Activated CD8-positive, alpha-beta memory T cell treated with anti-CD3 and anti-CD28 coated beads for 4 hours (primary cell): ENCODE data around the gene CUX1.

Experiments
- DNase-seq, 2 donors: peaks; one replicate each; pipeline ENCODE4 v3.0.0-alpha.2; 2020; ENCODE audit warnings: low read depth in 2 of 2

Gene CUX1

DNA sequence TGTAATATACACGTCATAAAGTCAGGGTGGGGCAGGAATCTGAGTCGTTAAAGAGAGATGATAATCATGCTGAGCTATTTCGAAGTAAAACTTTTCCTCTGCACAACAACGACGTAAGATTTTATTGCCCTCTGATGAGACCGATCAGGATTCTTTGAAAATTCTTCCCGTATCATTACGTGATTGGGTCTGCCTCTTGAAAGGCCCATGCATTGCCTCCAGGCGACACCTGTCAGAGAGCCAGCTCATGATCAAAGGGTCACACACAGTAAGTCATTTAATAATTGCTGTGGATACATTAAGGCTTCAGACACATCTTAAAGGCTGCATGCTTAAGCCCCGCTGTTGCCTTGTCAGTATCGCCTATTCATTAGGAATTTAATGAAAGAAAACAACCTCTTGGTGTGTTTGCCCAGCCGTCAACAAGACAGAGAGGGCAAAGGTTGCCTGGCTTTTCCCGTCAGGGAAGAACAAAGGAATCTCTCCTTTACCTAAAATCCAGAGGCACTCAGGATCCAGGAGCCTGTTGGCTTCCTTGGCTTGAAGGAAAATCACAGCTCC is 280.3 kb downstream of the CUX1 start:
- no peak for DNase-seq

- DNase-seq: no peak
These were observed 281.6 kb downstream of the CUX1 start for GRCh38 chr7:102098986-102099385.

- no peak for DNase-seq
These were observed 282.0 kb downstream of the CUX1 start for GRCh38 chr7:102099474-102099873.

DNA sequence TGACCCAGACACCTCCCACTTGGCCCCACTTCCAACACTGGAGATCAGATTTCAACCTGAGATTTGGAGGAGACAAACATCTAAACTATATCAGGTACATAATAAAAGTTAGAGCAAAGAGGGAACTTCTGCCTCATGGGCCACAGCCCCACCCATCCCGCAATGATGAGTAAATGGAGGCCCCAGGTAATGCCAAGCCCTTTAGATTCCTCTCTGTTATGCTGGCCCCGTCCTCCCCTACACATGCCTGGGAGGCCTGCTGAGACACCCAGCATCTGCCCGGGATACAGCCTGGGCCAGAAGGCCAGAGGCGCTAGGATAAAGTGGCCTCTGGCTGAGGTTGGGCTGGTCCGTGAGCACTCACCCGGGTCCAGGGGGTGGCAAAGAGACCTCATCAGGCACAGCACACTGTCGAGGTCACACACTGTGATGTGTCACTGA is 283.7 kb downstream of the CUX1 start:
- DNase-seq: no peak

DNA sequence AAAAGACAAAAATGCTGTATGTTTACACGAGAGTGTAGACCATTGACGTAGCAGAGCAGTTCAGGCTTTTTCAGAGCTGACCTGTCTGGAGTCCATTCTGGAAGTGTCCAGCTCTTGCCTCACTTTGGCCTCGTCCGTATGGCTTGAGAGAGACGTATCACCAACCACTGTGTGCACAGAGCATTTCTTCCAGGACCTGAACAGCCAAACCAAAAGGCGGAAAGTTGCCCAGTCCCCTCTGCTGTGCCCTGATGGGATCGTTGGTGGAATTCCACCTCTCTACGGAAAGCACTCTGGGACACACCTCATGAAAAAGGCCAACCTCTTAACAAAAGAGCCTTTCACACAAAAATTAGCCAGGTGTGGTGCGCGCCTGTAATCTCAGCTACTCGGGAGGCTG is 284.5 kb downstream of the CUX1 start:
- no peak for DNase-seq

DNA sequence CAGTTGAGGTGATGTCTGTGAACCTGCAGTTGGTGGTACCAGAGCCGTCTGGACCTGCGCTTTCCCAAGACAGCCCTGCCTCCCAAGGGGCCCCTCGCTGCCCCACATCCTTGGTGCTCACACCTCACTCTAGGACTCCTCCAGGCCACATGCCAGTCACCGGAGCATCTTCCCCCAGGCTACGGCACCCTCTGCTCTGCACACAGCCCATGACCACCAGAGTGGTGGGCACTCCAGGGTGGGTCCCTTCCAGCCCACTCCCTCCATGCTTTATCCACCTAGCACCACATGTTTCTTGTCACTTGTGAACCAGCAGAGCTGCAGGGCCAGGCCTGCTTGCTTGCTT is 285.6 kb downstream of the CUX1 start:
- DNase-seq: no peak

- DNase-seq: no peak
These were observed 286.8 kb downstream of the CUX1 start for GRCh38 chr7:102104245-102104644.

GRCh38 chr7:102106625-102107024 is 289.2 kb downstream of the CUX1 start:
- DNase-seq: no peak

DNA sequence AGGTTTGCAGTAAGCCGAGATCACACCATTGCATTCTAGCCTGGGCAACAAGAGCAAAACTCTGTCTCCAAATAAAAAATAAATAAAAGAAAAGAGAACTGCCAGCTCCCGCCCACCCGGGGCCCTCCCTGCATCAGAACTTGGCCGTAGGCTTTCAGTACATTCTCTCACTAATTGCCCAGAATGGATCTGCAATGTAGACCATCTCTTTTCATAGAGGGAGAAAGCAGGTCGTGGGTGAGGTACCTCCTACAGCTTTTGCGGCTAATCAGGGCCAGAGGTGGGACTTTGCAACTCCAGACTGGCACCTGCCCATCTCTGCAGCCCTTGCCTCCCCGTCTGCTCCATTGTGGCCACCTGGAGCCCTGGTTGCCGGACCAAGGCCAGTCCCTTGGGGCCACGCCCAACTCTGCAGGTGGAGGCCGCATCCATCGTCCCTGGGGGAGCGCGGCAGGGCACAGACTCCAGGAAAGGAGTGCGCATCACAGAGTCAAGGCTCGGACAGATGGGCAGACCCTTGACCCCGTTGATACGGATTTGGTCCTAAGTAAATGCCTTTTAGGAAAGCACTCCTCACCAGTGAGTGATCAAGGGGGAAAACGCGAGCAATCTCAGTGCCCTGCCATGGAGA is 290.2 kb downstream of the CUX1 start:
- DNase-seq: no peak

GRCh38 chr7:102111061-102112041 is 293.9 kb downstream of the CUX1 start:
- no peak for DNase-seq

GRCh38 chr7:102115181-102115580 is 297.8 kb downstream of the CUX1 start:
- DNase-seq: no peak

GRCh38 chr7:102115931-102116330 is 298.5 kb downstream of the CUX1 start:
- DNase-seq: no peak

- no peak for DNase-seq
These were observed 300.3 kb downstream of the CUX1 start for GRCh38 chr7:102117743-102118142.

DNA sequence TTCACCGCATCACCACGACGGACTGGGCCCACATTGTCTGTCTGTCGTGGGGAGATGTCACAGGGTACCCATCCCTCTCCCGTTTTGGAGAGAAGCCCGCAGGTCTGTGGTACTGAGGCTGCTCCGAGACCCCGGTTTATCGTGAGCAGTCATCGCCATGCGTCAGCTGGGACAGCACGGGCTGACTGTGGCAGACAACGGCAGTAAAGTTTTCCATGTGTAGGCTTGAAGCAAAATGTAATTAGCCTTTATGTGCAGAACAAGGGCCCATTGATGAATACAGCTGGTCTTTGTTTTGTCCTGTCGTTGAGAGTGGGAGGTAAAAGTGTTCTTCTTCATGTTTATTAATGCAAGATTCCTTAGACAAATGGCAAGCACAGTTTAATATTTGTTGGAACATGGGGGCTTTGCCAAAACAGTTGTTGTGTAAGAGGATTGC is 301.8 kb downstream of the CUX1 start:
- no peak for DNase-seq

DNA sequence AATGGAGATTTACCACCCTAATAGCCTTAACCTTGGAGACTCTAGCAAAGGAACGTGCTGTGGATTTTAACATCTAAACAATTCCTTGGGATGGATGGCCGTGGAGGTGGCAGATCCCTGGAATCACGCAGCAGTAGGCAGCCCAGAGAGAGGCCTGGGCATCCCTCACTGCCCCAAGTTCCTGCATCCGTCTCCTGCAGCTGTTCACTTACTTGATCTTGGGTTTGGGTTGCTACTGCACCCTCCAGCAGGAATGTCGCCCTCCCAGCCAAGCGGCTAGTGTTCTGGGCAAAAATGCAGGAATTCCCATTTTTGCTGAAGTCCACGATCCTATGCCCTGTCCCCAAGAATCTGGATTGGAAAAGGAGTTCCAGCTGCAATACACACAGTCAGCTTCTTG is 302.5 kb downstream of the CUX1 start:
- no peak for DNase-seq

DNA sequence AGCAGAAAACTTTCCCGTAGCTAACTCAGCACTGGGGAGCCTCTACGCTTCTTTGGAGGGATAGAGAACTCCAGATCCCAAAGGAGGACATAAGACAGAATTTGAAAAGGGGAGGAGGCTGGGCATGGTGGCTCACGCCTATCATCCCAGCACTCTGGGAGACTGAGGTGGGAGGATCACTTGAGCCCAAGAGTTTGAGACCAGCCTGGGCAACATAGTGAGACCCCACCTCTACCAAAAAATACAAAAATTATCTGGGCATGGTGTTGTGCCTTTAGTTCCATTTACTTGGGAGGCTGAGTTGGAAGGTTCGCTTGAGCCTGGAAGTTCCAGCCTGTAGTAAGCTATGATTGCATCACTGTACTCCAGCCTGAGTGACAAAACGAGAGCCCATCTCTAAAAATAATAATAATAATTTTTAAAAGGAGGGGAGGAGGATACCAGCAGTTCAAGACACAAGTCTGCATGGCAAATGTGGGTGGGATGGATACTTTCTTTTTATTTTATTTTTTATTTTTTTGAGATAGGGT is 303.3 kb downstream of the CUX1 start:
- no peak for DNase-seq

DNA sequence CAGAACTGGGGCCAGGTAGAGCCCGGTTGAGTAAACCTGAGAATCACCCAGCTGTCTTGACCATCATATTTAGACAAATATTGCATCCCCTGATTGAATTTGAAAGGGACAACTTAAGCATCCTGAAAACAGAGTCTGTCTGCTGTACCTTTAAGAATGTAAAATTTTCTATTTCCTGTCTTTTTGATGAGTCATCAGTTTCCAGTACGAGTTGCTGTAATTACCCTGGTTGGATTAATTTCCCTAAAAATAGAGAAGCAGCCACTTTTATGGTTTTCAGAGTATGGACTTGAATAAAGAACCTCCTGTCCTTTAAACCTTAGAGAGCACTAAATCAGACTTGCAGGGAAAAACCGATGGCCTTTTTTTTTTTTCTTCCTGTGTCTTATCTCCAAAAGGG is 304.6 kb downstream of the CUX1 start:
- no peak for DNase-seq

DNA sequence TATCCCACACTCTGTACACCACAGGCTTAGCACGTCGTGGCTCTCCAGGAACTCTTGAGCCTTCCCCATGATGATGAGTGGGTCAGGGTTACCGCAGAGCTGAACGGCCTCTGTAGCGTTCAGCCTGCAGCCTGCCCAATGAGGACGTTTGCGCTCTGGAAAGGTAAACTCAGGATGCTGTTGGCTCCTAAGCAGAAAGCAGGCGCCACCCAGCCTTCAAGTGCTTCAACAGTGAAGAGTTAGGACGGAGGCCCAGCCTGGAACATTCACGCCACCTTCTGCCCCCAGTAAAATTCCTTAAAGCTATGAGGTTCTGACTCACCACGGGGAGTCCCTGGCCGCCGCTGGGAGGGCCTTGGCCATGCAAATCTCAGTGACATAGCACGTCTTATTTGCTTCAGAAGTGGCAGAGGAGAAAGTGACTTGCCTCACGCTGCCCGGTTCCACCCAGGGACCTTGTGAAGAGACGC is 307.7 kb downstream of the CUX1 start:
- no peak for DNase-seq

DNA sequence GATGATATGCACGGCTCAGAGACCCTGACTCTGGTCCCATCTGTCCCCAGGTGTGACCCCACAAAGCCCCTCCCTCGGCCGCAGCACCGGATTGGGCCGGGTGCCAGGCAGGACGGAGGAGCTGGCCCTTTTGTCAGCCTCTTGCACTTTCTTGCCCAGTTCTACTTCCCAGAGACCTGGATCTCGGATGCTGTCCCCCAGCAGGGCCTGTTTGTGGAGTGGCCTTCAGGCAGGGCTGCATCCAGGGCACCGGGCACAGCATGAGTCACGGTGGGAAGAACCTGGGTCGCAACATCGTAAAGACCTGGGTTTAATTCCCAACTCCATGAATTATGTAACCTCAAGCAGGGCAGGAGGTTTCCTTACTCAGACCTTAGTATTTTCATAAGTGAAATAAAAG is 310.9 kb downstream of the CUX1 start:
- no peak for DNase-seq

DNA sequence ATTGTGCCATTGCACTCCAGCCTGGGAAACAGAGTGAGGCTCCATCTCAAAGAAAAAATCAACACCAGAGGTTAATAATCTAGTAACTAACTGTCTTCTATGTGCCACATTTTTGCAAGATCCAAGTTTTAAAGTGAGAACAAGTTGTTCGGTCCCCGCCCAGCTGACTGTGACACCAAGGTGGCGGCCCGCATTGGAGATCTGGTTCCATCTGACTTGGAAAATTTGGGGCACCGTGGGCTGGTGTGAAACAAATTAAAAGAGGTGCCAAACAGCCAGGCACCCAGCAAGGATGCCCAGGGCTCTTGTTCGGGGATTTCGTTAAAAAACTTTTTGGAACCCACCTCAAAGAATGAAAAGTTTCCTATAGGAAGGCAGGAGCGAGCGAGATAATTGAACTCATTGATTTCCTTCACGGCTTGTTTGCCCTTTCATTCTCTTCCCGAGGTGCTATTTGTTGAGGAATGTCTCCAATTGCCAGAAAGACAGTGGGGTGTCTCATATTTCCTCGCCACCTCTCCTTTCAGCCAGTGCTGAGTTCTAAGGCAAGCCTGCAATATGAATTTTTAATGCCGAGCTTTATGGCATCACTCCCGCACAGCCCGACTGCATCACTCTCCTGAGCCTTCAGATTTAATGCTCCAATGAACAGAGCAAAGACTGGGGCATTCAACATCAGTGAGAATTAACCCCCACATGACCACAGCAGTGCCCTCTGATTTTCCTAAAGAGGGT is 312.4 kb downstream of the CUX1 start:
- no peak for DNase-seq

DNA sequence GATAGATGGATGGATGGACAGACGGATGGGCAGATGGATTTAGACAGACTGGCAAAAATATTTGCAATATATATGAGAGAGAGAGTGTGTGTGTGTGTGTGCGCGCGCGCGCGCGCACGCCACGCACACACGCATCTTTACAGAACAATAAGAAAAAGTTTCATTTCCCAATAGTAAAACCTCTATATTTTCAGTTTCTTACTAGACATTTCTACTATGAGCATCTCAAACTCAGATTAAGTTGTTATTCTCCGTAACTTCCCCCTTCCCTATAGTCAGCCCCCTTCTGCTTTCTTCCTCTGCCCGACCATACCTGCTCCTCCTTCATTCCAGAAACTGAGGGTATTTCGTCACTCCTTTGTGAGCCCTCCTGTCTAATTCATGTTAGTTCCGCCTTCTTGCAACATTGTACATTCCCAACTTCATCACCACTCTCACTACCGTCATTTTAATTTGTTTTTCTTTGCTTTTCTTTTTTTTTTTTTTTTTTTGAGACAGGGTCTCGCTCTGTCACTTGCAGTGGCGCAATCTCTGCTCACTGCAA is 314.9 kb downstream of the CUX1 start:
- no peak for DNase-seq
